ENCODE results near the gene SLC9A9.

- TF ChIP-seq CTCF (IDR thresholded peaks at IDR 0.05): no peak
- TF ChIP-seq POLR2A (IDR thresholded peaks at IDR 0.05): no peak
Observed at GRCh38 chr3:143751643-143752178, 96.6 kb downstream of the SLC9A9 start.

All from uterus (tissue), 2 donors.